Measurements from ENCODE around the gene MRGPRF.
"Not testable (repeated sequence)": the region's sequence is repeated elsewhere in the genome, so short reads cannot be mapped to it uniquely, and the experiment has no call there.

The MRGPRF gene

DNA sequence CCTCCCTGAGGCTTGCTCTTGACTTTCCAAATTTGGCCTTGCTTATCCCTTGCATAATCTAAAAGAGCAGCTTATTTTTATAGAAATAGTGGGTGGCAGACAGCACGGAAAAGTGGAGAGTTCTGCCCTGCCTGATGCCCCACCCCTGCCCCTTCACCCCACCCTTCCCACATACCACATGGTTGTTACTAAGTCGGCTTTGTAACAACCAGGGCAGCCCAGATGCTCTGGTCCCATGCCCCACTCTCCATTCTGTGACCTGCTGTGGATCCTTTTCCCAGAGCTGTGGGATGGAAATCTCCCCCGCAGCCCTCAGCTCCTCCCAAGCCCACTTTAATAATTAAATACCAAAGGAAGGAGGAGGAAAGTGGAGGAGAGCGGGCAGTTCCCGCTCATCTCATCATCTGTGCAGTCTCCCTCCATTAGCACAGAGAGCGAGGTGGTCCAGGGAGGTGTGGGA lies 10.9 kb downstream of the MRGPRF start:
- no peak for DNase-seq

DNA sequence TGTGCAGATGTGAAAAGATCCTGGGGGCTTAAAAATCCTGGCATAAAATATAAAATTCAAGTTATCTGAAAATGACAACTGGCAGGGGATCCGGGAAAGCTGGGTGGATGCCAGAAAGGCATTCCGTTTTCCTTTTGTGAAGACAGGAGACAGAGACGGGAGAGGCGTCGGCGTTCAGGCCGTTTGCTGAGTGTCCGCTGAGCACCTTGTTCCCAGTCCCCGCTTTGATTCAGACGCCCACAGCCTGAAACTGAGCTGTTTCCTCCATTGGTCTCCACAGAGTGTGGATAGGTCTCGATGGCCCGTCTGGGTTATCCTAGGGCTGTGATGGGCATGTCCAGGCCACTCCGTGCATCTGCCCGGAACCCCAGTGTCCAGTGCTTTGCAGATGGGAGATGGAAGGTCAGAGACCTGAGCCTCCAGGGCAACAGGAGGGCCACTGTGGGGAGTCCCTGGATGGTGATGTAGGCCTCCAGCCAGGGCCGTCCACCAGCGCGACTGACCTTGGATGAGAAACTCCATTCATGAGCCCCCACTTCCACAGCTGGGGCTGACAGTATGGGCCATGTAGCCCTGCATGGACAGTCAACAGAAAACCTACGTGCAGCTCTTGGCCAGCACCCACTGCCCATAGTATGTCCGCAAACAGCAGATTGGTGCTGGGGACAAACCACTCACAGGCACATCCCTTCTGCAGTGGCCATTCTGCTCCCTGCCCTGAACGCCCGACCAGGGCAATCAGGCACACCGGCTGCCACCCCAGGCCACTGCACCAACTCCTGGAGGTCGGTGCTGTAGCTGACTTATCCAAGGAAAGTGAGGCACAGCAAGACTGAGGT lies 11.6 kb downstream of the MRGPRF start:
- DNase-seq = no peak

- DNase-seq = no peak
Observed at GRCh38 chr11:69000831-69001242, 12.2 kb downstream of the MRGPRF start.

DNA sequence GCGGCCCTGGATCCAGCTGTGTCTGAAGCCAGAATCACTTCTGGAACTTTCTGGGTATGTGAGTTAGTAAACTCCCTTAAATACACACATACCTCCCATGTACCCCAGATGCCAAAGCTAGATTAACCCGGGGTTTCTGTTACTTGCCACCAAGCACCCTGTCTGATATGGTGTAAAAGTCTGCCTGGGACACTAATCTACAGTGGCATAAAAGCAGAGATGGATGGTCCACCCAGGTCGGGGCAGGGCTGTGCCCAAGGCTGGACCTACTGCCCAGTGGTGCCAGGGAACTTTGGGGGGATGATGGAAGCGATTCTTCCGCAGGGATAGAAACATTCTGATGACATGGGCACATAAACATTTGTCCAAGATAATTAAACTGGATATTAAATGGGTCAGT lies 12.7 kb downstream of the MRGPRF start:
- no peak for DNase-seq

GRCh38 chr11:68999748-69000355 lies 13.2 kb downstream of the MRGPRF start:
- DNase-seq = not testable (repeated sequence)

- DNase-seq = no peak
Observed at GRCh38 chr11:68999093-68999747, 13.8 kb downstream of the MRGPRF start.

DNA sequence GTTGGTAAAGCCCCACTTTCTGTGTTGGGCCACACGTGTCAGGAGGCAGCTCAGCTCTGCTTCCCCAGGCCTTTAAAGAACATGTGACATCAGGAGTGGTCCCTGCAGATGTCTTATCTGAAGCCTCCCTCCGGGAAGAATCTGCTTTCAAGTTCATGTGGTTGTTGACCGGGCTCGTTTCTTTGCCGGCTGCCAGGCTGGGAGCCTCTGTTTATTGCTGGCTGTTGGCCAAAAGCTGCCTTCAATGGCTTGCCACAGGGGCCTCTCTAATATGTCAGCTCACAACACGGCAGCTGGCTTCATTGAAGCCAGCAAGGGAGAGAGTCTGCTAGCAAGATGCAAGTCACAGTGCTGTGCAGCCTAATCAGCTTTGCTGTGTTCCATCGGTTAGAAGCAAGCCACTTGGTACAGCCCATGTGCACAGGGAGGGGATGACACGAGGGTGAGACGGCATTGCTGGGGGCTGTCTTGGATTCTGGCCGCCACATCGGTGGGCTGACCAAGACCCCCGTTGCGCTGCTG lies 14.6 kb downstream of the MRGPRF start:
- no peak for DNase-seq

GRCh38 chr11:68997995-68998348 lies 15.1 kb downstream of the MRGPRF start:
- no peak for DNase-seq

DNA sequence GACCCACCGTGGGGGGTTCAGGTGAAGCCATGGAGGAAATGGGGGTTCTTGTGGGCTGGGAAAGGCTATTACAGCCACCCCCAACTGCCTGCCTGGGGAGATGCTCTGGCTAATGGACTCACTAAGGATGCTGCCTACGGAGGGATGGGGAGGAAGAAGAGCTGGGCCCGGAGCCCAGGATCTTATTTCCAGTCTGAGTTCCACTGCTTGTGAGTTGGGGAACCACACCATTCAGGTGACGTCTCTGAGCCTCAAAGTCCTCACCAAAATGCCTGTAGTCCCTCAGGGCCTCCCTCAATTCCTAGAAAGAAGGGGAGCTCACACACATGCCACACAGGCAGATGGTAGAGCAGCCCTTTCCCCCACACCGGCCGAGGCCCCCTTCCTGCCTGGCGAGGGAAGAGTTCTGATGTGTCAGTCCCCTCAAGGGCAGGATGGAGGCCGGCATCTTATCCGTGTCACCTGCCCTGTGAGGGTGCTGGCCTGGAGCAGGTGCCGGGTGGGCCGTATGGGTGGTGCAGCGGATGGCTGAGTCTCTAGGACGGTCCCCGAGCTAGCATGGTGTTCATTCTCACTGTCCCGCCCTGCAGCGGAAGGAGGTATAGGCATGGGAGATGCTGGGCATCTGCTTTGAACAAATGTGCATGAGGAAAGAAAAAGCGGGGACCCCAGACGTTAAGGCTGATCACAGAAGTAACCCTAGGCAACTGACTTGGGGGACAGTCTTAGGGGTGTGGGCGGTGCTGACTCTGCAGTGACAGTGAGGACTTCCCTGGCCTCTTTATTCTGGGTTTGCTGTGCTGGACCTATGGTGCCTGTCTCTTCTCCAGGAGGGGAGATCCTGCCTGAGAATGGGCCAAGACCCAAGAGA lies 15.7 kb downstream of the MRGPRF start:
- no peak for DNase-seq

GRCh38 chr11:68996376-68997123 lies 16.5 kb downstream of the MRGPRF start:
- no peak for DNase-seq

DNA sequence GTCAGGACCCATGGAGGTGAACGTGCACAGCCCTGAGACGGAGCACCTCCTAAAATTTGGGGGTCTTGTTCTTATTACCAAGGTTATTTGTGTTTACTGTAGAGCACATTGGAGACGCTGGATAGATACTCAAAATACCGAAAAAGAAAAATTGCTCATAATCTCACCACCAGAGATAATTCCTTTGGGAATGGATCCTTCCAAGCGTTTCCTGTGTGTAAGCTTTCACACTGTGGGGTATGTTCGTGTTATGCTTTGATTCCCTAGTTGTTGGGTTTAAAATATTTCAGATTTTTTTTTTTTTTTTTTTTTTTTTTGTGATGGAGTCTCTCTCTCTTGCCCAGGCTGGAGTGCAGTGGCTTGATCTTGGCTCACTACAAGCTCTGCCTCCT lies 18.2 kb downstream of the MRGPRF start:
- DNase-seq = no peak

- DNase-seq = no peak
Observed at GRCh38 chr11:68994161-68994893, 18.7 kb downstream of the MRGPRF start.

DNA sequence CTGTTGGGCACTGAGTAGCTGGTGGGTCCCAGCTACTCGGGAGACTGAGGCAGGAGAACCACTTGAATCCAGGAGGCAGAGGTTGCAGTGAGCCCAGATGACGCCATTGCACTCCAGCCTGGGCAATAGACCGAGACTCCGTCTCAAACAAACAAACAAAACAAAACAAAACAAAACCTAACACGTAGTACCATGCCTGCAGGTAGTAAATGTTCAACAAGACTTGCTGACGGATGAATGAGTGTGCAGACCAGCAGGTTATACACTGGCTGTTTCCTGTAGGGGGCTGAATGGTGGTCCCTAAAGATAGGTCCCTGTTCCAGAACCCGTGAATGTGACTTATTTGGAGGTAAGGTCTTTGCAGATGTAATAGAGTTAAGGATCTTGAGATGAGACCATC lies 19.5 kb downstream of the MRGPRF start:
- DNase-seq = no peak

GRCh38 chr11:68992743-68993255 lies 20.2 kb downstream of the MRGPRF start:
- DNase-seq = no peak

GRCh38 chr11:68990995-68991780 lies 21.9 kb downstream of the MRGPRF start:
- DNase-seq = no peak

- DNase-seq = no peak
Observed at GRCh38 chr11:68989936-68990606, 23.0 kb downstream of the MRGPRF start.

DNA sequence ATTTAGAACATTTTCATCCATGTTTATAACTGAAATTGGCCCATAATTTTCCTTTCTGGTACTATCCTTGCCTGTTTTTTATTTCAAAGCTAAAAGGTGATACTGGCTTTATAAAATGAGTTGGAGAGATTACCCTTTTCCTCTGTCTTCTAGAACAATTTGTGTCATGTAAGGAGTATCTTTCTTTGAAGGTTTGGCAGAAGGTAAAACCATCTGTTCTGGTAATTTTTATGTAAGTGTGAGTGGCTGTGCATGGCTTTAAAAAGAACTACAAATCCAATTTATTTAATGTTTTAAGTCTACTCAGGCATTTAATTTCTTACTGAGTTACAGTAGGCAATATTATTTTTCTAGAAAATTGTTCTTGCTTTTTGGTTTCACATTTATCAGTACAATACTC lies 24.6 kb downstream of the MRGPRF start:
- DNase-seq = no peak

DNA sequence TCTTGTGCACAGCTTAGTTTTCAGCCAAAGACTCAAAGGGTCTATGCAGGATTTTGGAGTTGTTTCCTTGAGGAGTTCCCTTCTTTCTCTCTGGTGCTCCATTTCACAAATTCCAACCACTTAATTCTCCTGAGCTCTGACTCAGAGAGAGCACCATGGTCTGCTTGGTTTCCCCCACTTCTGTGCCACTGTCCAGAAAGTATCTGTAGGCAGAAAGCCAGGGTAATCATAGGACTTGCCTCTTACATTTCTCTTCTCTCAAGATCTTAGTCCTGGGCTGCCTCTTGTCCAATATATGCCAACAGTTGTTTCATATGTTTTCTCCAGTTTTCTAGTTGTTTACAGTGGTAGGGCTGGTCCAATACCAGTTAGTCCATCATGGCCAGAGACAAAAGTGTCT lies 25.8 kb downstream of the MRGPRF start:
- no peak for DNase-seq

DNA sequence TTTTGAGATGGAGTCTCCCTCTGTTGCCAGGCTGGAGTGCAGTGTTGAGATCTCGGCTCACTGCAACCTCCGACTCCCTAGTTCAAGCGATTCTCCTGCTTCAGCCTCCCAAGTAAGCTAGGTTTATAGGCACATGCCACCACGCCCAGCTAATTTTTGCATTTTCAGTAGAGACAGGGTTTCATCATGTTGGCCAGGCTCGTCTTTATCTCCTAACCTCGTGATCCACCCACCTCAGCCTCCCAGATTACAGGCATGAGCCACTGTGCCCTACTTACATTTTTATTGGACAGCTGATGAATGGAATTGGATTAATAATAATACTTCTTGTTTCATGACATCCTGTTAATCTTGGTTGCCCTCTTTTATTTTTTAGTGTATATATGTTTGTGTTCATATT lies 29.2 kb downstream of the MRGPRF start:
- no peak for DNase-seq

DNA sequence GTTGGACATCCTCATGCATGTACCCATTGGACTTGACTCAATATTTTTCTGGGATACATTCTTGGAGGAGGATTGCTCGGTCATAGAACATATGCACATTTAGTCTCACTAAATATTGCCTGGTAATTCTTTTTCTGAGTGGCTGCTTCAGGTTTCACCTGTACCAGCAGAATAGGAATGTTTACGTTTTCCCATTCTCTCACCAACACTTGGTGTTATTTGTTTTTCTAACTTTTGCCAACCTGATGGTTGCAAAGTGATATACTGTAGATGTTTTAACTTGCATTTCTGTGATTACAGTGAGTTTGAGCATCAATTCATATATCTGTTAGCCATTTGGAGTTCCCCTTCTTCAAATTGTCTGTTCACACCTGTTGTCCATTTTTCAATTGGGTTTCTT lies 30.9 kb downstream of the MRGPRF start:
- no peak for DNase-seq
